Measurements from ENCODE around the gene NNAT.
"Not testable (repeated sequence)": the region's sequence is repeated elsewhere in the genome, so short reads cannot be mapped to it uniquely, and the experiment has no call there.

Gene NNAT

DNA sequence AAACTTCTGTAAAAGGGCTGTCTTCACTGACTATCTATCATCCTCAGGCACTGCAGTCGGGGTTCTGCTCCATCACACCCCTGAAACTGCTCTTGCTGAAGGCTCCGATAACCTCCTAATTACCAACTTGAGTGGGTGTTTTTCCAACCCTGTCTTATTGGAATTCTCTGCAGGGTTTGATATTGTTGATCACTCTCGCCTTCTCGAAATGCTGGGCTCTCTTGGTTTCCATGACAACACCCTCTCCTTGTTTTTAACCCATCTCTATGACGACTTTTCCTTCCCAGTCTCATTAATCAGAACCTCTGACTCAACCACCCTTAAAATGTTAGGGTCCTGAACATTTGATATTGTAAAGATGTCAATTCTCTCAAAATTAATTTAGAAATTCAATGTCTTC is 39.4 kb upstream of the NNAT start:
- H3K4me3 ChIP-seq (ENCODE audit: severe bottlenecking), result no peak overlapping the region
- TF ChIP-seq, protein P1, sequence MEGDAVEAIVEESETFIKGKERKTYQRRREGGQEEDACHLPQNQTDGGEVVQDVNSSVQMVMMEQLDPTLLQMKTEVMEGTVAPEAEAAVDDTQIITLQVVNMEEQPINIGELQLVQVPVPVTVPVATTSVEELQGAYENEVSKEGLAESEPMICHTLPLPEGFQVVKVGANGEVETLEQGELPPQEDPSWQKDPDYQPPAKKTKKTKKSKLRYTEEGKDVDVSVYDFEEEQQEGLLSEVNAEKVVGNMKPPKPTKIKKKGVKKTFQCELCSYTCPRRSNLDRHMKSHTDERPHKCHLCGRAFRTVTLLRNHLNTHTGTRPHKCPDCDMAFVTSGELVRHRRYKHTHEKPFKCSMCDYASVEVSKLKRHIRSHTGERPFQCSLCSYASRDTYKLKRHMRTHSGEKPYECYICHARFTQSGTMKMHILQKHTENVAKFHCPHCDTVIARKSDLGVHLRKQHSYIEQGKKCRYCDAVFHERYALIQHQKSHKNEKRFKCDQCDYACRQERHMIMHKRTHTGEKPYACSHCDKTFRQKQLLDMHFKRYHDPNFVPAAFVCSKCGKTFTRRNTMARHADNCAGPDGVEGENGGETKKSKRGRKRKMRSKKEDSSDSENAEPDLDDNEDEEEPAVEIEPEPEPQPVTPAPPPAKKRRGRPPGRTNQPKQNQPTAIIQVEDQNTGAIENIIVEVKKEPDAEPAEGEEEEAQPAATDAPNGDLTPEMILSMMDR (IDR thresholded peaks at IDR 0.05; ENCODE audit: poor library complexity, severe bottlenecking), result no peak
- DNase-seq (ENCODE audit: low spot score) (no peak), ATAC-seq (ENCODE audit: low read depth) (no peak)
- peaks cover 6% of the 10 kb centered on the region for H3K27me3 ChIP-seq (ENCODE audit: insufficient read depth, poor library complexity, severe bottlenecking)
- no peak overlapping the region for H3K27ac ChIP-seq (ENCODE audit: poor library complexity, severe bottlenecking)
- no peaks in the 10 kb centered on the region for H3K4me1 ChIP-seq (ENCODE audit: insufficient read depth, poor library complexity, severe bottlenecking)
- H3K9me3 ChIP-seq (ENCODE audit: severe bottlenecking), result no peaks in the 10 kb centered on the region
- no peaks in the 10 kb centered on the region for H3K36me3 ChIP-seq (ENCODE audit: low read depth)

GRCh38 chr20:37484331-37484730 is 36.7 kb upstream of the NNAT start:
- TF ChIP-seq, protein P1 (IDR thresholded peaks at IDR 0.05; ENCODE audit: poor library complexity, severe bottlenecking), result no peak
- Histone ChIP-seq H3K36me3 (ENCODE audit: low read depth) (no peaks in the 10 kb centered on the region), H3K27me3 (ENCODE audit: insufficient read depth, poor library complexity, severe bottlenecking) (no peaks in the 10 kb centered on the region), H3K4me3 (ENCODE audit: severe bottlenecking) (no peak overlapping the region), H3K27ac (ENCODE audit: poor library complexity, severe bottlenecking) (no peak overlapping the region), H3K9me3 (ENCODE audit: severe bottlenecking) (no peaks in the 10 kb centered on the region), H3K4me1 (ENCODE audit: insufficient read depth, poor library complexity, severe bottlenecking) (no peaks in the 10 kb centered on the region)
- no peak for ATAC-seq (ENCODE audit: low read depth)
- peak; percentile 40 for DNase-seq (ENCODE audit: low spot score)

DNA sequence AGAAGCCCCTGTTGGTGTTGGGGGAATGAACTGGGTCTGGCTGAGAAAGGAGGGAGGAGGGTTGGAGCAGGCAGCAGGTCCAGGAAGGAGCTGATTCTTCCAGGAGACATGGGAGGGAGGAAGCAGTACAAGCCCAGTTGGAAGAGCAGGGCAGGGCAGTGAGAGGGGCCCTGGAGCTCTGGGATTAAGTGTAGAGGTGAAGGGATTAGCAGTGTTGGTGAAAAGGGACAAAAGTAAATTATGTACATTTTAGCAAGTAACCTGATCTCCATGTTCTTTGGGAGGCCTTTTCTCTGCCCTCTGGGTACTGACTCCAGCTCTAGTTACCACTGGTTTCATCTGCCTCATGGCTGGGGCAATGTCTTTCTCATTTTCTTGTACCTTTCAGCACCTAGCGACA is 34.8 kb upstream of the NNAT start:
- DNase-seq (ENCODE audit: low spot score), result peak; percentile 41
- ATAC-seq (ENCODE audit: low read depth), result peak; percentile 28

GRCh38 chr20:37490663-37491350 is 30.2 kb upstream of the NNAT start:
- Histone ChIP-seq H3K27me3 (ENCODE audit: insufficient read depth, poor library complexity, severe bottlenecking) (no peaks in the 10 kb centered on the region), H3K36me3 (ENCODE audit: low read depth) (peaks cover 33% of the 10 kb centered on the region), H3K4me3 (ENCODE audit: severe bottlenecking) (no peak overlapping the region), H3K9me3 (ENCODE audit: severe bottlenecking) (no peaks in the 10 kb centered on the region), H3K4me1 (ENCODE audit: insufficient read depth, poor library complexity, severe bottlenecking) (no peaks in the 10 kb centered on the region), H3K27ac (ENCODE audit: poor library complexity, severe bottlenecking) (no peak overlapping the region)
- DNase-seq (ENCODE audit: low spot score), result peak; percentile 58
- ATAC-seq (ENCODE audit: low read depth), result no peak
- TF ChIP-seq, protein P1 (IDR thresholded peaks at IDR 0.05; ENCODE audit: poor library complexity, severe bottlenecking), result no peak

More for the DNA sequence above, 34.8 kb upstream of the NNAT start:
- not testable (repeated sequence) for H3K27ac ChIP-seq (ENCODE audit: poor library complexity, severe bottlenecking); H3K9me3 ChIP-seq (ENCODE audit: severe bottlenecking); H3K36me3 ChIP-seq (ENCODE audit: low read depth); H3K4me3 ChIP-seq (ENCODE audit: severe bottlenecking); H3K27me3 ChIP-seq (ENCODE audit: insufficient read depth, poor library complexity, severe bottlenecking); H3K4me1 ChIP-seq (ENCODE audit: insufficient read depth, poor library complexity, severe bottlenecking)

DNA sequence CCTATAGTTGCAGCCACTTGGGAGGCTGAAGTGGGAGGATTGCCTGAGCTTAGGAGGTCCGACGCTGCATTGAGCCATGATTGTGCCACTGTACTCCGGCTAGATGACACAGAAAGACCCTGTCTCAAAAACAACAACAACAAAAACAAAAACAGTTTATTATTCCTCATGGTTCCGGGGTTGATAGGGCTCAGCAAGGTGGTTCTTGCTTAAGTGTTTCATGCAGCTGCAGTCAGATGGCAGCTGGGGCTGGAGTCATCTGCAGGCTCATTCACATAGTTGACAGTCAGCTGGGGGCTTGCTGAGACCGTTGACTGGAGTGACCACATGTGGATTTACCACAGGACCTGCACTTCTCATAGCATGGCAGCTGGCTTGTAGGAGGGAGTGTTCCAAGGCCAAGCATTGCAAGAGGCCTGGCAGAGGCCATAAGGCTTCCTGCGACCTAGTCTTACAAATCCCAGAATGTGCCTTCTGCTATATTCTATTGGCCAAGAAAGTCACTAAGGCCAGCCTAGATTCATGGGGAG is 28.9 kb upstream of the NNAT start:
- Histone ChIP-seq H3K9me3 (ENCODE audit: severe bottlenecking) (no peaks in the 10 kb centered on the region), H3K4me3 (ENCODE audit: severe bottlenecking) (no peak overlapping the region), H3K27ac (ENCODE audit: poor library complexity, severe bottlenecking) (no peak overlapping the region), H3K27me3 (ENCODE audit: insufficient read depth, poor library complexity, severe bottlenecking) (no peaks in the 10 kb centered on the region), H3K36me3 (ENCODE audit: low read depth) (peaks cover 45% of the 10 kb centered on the region), H3K4me1 (ENCODE audit: insufficient read depth, poor library complexity, severe bottlenecking) (no peaks in the 10 kb centered on the region)
- TF ChIP-seq, protein P1 (IDR thresholded peaks at IDR 0.05; ENCODE audit: poor library complexity, severe bottlenecking), result no peak
- DNase-seq (ENCODE audit: low spot score) (peak; percentile 64), ATAC-seq (ENCODE audit: low read depth) (no peak)

Data from RWPE2 (cell line).